Measurements from ENCODE around the gene LTA4H. TPM values are rescaled to one million over a fixed set of nuclear protein-coding genes. Genes with fewer than 3 reads are reported as not detected.

LTA4H gene
- total and polyA plus RNA-seq, 2 of the 4 experiments (the other 2 are of a cell fraction): 41.0 to 43.3 TPM

- Histone ChIP-seq H3K27me3 (ENCODE audit: control insufficient read depth, insufficient read depth, low read length) (peaks cover 8% of the 10 kb centered on the region), H2BK5ac (ENCODE audit: low read depth, low read length, poor library complexity, severe bottlenecking) (no peak overlapping the region), H4K5ac (ENCODE audit: low read depth, low read length) (no peak overlapping the region), H4K8ac (ENCODE audit: low read depth in 2 of 2, low read length in 2 of 2) (no peak overlapping the region), H3K14ac (replicated peaks; ENCODE audit: low read depth, low read length) (no peak overlapping the region), H3K9me1 (ENCODE audit: insufficient read depth, low read length) (no peaks in the 10 kb centered on the region), H2AK5ac (ENCODE audit: low read depth, low read length) (no peak overlapping the region), H3K27ac (ENCODE audit: insufficient read depth, low read length) (no peak overlapping the region), H3K36me3 (ENCODE audit: control insufficient read depth, insufficient read depth, low read length) (no peaks in the 10 kb centered on the region), H3K4ac (ENCODE audit: low read depth, low read length) (no peak overlapping the region), H3K79me1 (ENCODE audit: low read depth in 1 of 2, low read length in 2 of 2) (no peaks in the 10 kb centered on the region), H2AFZ (replicated peaks; ENCODE audit: low read length, poor library complexity) (no peak overlapping the region), H2BK15ac (ENCODE audit: low read depth, low read length) (no peak overlapping the region), H3K9ac (ENCODE audit: low read depth, low read length) (no peak overlapping the region), H4K20me1 (ENCODE audit: insufficient read depth, low read length) (no peaks in the 10 kb centered on the region), H3K9me3 (ENCODE audit: control insufficient read depth, insufficient read depth, low read length) (no peaks in the 10 kb centered on the region), H3K4me1 (ENCODE audit: control insufficient read depth, insufficient read depth, low read length) (no peaks in the 10 kb centered on the region), H3K56ac (ENCODE audit: extremely low read depth, insufficient read depth, low read length) (no peak overlapping the region), H3K23ac (ENCODE audit: low read depth, low read length) (no peak overlapping the region), H2BK20ac (ENCODE audit: low read depth, low read length) (no peak overlapping the region), H3K4me2 (ENCODE audit: low read depth, low read length) (no peak overlapping the region), H2AK9ac (replicated peaks; ENCODE audit: low read depth, low read length, poor library complexity) (no peak overlapping the region), H3K4me3 (ENCODE audit: insufficient read depth, low read depth, low read length) (no peak overlapping the region), H2BK120ac (ENCODE audit: low read depth, low read length) (no peak overlapping the region), H4K91ac (ENCODE audit: insufficient read depth, low read depth, low read length) (no peak overlapping the region), H3K18ac (ENCODE audit: low read depth, low read length) (no peak overlapping the region)
- intact Hi-C loops (cut with micrococcal nuclease): no loop called here
- no peak for TF ChIP-seq RCOR1 (IDR thresholded peaks at IDR 0.05; ENCODE audit: insufficient replicate concordance, low read length)
- no peak for TF ChIP-seq USF2 (IDR thresholded peaks at IDR 0.05; ENCODE audit: low read depth, low read length)
- no peak for TF ChIP-seq ELK1 (IDR thresholded peaks at IDR 0.05; ENCODE audit: borderline replicate concordance, low read depth, low read length)
- TF ChIP-seq RAD21 (IDR thresholded peaks at IDR 0.05; ENCODE audit: low read length): no peak
- no peak for TF ChIP-seq CTCF (conservative IDR thresholded peaks at IDR 0.05; ENCODE audit: low read depth, low read length)
- TF ChIP-seq MAFK (IDR thresholded peaks at IDR 0.05; ENCODE audit: low read depth, low read length): no peak
- no peak for TF ChIP-seq CEBPB (IDR thresholded peaks at IDR 0.05; ENCODE audit: low read depth, low read length)
- TF ChIP-seq MXI1 (IDR thresholded peaks at IDR 0.05; ENCODE audit: borderline replicate concordance, low read depth, low read length): no peak
- TF ChIP-seq MAZ (IDR thresholded peaks at IDR 0.05; ENCODE audit: borderline replicate concordance, low read depth, low read length): no peak
- no peak for TF ChIP-seq SMC3 (IDR thresholded peaks at IDR 0.05; ENCODE audit: low read depth, low read length)
- TF ChIP-seq POLR2A (IDR thresholded peaks at IDR 0.05; ENCODE audit: low read depth, low read length): no peak
- no peak for TF ChIP-seq CHD1 (IDR thresholded peaks at IDR 0.05; ENCODE audit: low read depth, low read length)
- TF ChIP-seq RFX5 (IDR thresholded peaks at IDR 0.05; ENCODE audit: low read depth, low read length): no peak
- no peak for TF ChIP-seq FOS (IDR thresholded peaks at IDR 0.05; ENCODE audit: low read depth, low read length)
- no peak for TF ChIP-seq BHLHE40 (IDR thresholded peaks at IDR 0.05; ENCODE audit: low read depth, low read length)
- WGBS, 2 experiments (ENCODE audit: extremely low coverage in 2 of 2, insufficient read length in 1 of 2): no CpG with 5 or more reads among the region's 3 CpGs
- BruUV-seq (replicated peaks): no TSS peak
- ATAC-seq (ENCODE audit: low read depth) (no peak), DNase-seq (no peak)
- dilution Hi-C loops (cut with HindIII; ENCODE audit: low sequenced_read_pairs, unreplicated experiment): no loop called here
- ChIA-PET POLR2A (ENCODE audit: unreplicated experiment) (no interaction called here), CTCF (interaction anchor here (1.1 kb wide), 1 partner anchor 13 kb away, joined by 5 read pairs; no protein-coding TSS in a partner anchor)
- in situ Hi-C loops (cut with MboI; ENCODE audit: low sequenced_read_pairs): no loop called here
These were observed 56.6 kb downstream of the LTA4H start for GRCh38 chr12:95978774-95979173.

Measured in IMR-90 (cell line).